Measurements from ENCODE around the gene CIT.
"Not testable (repeated sequence)": the region's sequence is repeated elsewhere in the genome, so short reads cannot be mapped to it uniquely, and the experiment has no call there.

The CIT gene

GRCh38 chr12:119876761-119877638, at the start of gene CIT:
TSS of gene CIT (minus strand) at chr12:119877320. CDS start at chr12:119876168, 1,152 bp downstream.
- no peak for TF ChIP-seq JUND (IDR thresholded peaks at IDR 0.05; ENCODE audit: low read depth)
- in situ Hi-C loops (cut with HindIII; ENCODE audit: low pct_unique_long_range_greater_than_20kb, low sequenced_read_pairs) = no loop called here
- DNase-seq (ENCODE audit: low read depth in 1 of 2, low spot score in 1 of 2) = peak; percentile 96 to 99

GRCh38 chr12:119925269-119925668, 48.1 kb upstream of the CIT start:
- in situ Hi-C loops (cut with HindIII; ENCODE audit: low pct_unique_long_range_greater_than_20kb, low sequenced_read_pairs) = no loop called here
- no peak for TF ChIP-seq JUND (IDR thresholded peaks at IDR 0.05; ENCODE audit: low read depth)
- no peak for DNase-seq (ENCODE audit: low read depth in 1 of 2, low spot score in 1 of 2)

GRCh38 chr12:119920064-119920463, 42.9 kb upstream of the CIT start:
- TF ChIP-seq JUND (IDR thresholded peaks at IDR 0.05; ENCODE audit: low read depth) = no peak
- no peak for DNase-seq (ENCODE audit: low read depth in 1 of 2, low spot score in 1 of 2)
- in situ Hi-C loops (cut with HindIII; ENCODE audit: low pct_unique_long_range_greater_than_20kb, low sequenced_read_pairs) = no loop called here

- DNase-seq (ENCODE audit: low read depth in 1 of 2, low spot score in 1 of 2) = no peak
- in situ Hi-C loops (cut with HindIII; ENCODE audit: low pct_unique_long_range_greater_than_20kb, low sequenced_read_pairs) = no loop called here
- TF ChIP-seq JUND (IDR thresholded peaks at IDR 0.05; ENCODE audit: low read depth) = no peak
Observed at GRCh38 chr12:119915894-119916510, 38.9 kb upstream of the CIT start.

- no peak for TF ChIP-seq JUND (IDR thresholded peaks at IDR 0.05; ENCODE audit: low read depth)
- in situ Hi-C loops (cut with HindIII; ENCODE audit: low pct_unique_long_range_greater_than_20kb, low sequenced_read_pairs) = no loop called here
- peak; percentile 31 to 80 for DNase-seq (ENCODE audit: low read depth in 1 of 2, low spot score in 1 of 2)
Observed at GRCh38 chr12:119914666-119915065, 37.5 kb upstream of the CIT start.

GRCh38 chr12:119913536-119914330, 36.6 kb upstream of the CIT start:
- in situ Hi-C loops (cut with HindIII; ENCODE audit: low pct_unique_long_range_greater_than_20kb, low sequenced_read_pairs) = no loop called here
- no peak for DNase-seq (ENCODE audit: low read depth in 1 of 2, low spot score in 1 of 2)
- TF ChIP-seq JUND (IDR thresholded peaks at IDR 0.05; ENCODE audit: low read depth) = no peak

GRCh38 chr12:119911182-119911581, 34.1 kb upstream of the CIT start:
- DNase-seq (ENCODE audit: low read depth in 1 of 2, low spot score in 1 of 2) = no peak
- no peak for TF ChIP-seq JUND (IDR thresholded peaks at IDR 0.05; ENCODE audit: low read depth)
- in situ Hi-C loops (cut with HindIII; ENCODE audit: low pct_unique_long_range_greater_than_20kb, low sequenced_read_pairs) = no loop called here

GRCh38 chr12:119910586-119910985, 33.5 kb upstream of the CIT start:
- no peak for TF ChIP-seq JUND (IDR thresholded peaks at IDR 0.05; ENCODE audit: low read depth)
- no peak for DNase-seq (ENCODE audit: low read depth in 1 of 2, low spot score in 1 of 2)
- in situ Hi-C loops (cut with HindIII; ENCODE audit: low pct_unique_long_range_greater_than_20kb, low sequenced_read_pairs) = no loop called here

GRCh38 chr12:119902084-119902509, 25.0 kb upstream of the CIT start:
- peak; percentile 71 to 83 for DNase-seq (ENCODE audit: low read depth in 1 of 2, low spot score in 1 of 2)
- in situ Hi-C loops (cut with HindIII; ENCODE audit: low pct_unique_long_range_greater_than_20kb, low sequenced_read_pairs) = no loop called here
- TF ChIP-seq JUND (IDR thresholded peaks at IDR 0.05; ENCODE audit: low read depth) = no peak

GRCh38 chr12:119901670-119902069, 24.6 kb upstream of the CIT start:
- DNase-seq (ENCODE audit: low read depth in 1 of 2, low spot score in 1 of 2) = no peak
- no peak for TF ChIP-seq JUND (IDR thresholded peaks at IDR 0.05; ENCODE audit: low read depth)
- in situ Hi-C loops (cut with HindIII; ENCODE audit: low pct_unique_long_range_greater_than_20kb, low sequenced_read_pairs) = no loop called here

GRCh38 chr12:119894916-119895315, 17.8 kb upstream of the CIT start:
- in situ Hi-C loops (cut with HindIII; ENCODE audit: low pct_unique_long_range_greater_than_20kb, low sequenced_read_pairs) = no loop called here
- no peak for DNase-seq (ENCODE audit: low read depth in 1 of 2, low spot score in 1 of 2)

GRCh38 chr12:119892611-119893010, 15.5 kb upstream of the CIT start:
- DNase-seq (ENCODE audit: low read depth in 1 of 2, low spot score in 1 of 2); in situ Hi-C loops (cut with HindIII; ENCODE audit: low pct_unique_long_range_greater_than_20kb, low sequenced_read_pairs): not testable (repeated sequence)

More at GRCh38 chr12:119894916-119895315, 17.8 kb upstream of the CIT start:
- TF ChIP-seq JUND (IDR thresholded peaks at IDR 0.05; ENCODE audit: low read depth) = no peak
